KMS-11 (cell line): ENCODE results near the gene IL1RL1.

Experiments used
- H2AFZ ChIP-seq: fragments of 200-600 bp; sonication (generic); 2 replicates; pipeline ENCODE4 v1.6.1; 2016; ENCODE audit warnings: antibody characterized with exemption, mixed run types, low read depth
- H3K27ac ChIP-seq: fragments of 200-600 bp; sonication (generic); 2 replicates; pipeline ENCODE4 v1.6.1; 2016; ENCODE audit warnings: mild to moderate bottlenecking, mixed run types
- H3K27me3 ChIP-seq: fragments of 200-600 bp; sonication (generic); 2 replicates; pipeline ENCODE4 v1.6.1; 2017; ENCODE audit warnings: mild to moderate bottlenecking, low read depth, mixed run types, moderate library complexity; ENCODE audit not compliant: insufficient read depth
- H3K36me3 ChIP-seq: fragments of 200-600 bp; sonication (generic); 2 replicates; pipeline ENCODE4 v1.6.1; 2017; ENCODE audit warnings: mild to moderate bottlenecking, mixed run types; ENCODE audit not compliant: insufficient read depth
- H3K4me1 ChIP-seq: fragments of 200-600 bp; sonication (generic); 2 replicates; pipeline ENCODE4 v1.6.1; 2016; ENCODE audit warnings: mild to moderate bottlenecking, low read depth, mixed run types; ENCODE audit not compliant: poor library complexity, severe bottlenecking
- H3K4me2 ChIP-seq: fragments of 200-600 bp; sonication (generic); 2 replicates; pipeline ENCODE4 v1.7.0; 2016; ENCODE audit warnings: mild to moderate bottlenecking, mixed run types
- H3K4me3 ChIP-seq: fragments of 200-600 bp; sonication (generic); IDR thresholded peaks from 2 replicates; pipeline ENCODE4 v1.6.1; 2017; ENCODE audit warnings: low read depth, low read length, mixed read lengths; ENCODE audit not compliant: insufficient read depth
- H3K79me2 ChIP-seq: fragments of 200-600 bp; sonication (generic); 2 replicates; pipeline ENCODE4 v1.6.1; 2016; ENCODE audit warnings: low read depth, mixed run types; ENCODE audit not compliant: insufficient read depth
- H3K9ac ChIP-seq: fragments of 200-600 bp; sonication (generic); 2 replicates; pipeline ENCODE4 v1.6.1; 2016; ENCODE audit warnings: mild to moderate bottlenecking, mixed run types
- H4K20me1 ChIP-seq: fragments of 200-600 bp; sonication (generic); 2 replicates; pipeline ENCODE4 v1.6.1; 2016; ENCODE audit warnings: mild to moderate bottlenecking, mixed run types; ENCODE audit not compliant: insufficient read depth
- TF ChIP-seq, protein P1 (sequence below): fragments of 200-600 bp; sonication (generic); conservative IDR thresholded peaks from 2 replicates; pipeline ENCODE4 v1.6.1; 2017; ENCODE audit warnings: low read depth, mild to moderate bottlenecking, antibody characterized with exemption, low read length, moderate library complexity, mixed read lengths

The IL1RL1 gene

DNA sequence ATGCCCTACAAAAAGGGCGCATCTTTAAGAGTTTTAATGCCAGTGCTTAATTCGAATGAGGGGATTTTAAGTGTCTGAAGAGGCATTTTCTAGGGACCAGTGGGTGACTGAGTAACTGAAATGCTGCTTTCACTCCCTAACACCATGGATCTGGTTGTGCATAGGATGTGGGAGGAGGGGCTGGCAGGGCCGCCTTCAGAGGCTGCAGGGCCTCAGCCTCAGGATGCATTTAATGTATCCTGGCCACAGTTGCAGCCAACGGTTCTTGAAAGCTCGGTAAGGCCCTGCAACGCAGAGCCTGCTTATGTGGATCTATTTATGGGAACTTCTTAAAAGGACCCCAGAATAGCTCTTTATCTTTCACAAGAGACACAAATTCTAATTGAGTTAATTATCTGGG, 85.8 kb downstream of the IL1RL1 start:
- no peak overlapping the region for H3K27ac ChIP-seq
- no peaks in the 10 kb centered on the region for H3K4me1 ChIP-seq
- no peak overlapping the region for H3K4me2 ChIP-seq
- H3K9ac ChIP-seq: no peak overlapping the region
- H3K36me3 ChIP-seq: no peaks in the 10 kb centered on the region
- no peaks in the 10 kb centered on the region for H3K27me3 ChIP-seq
- TF ChIP-seq, protein P1, sequence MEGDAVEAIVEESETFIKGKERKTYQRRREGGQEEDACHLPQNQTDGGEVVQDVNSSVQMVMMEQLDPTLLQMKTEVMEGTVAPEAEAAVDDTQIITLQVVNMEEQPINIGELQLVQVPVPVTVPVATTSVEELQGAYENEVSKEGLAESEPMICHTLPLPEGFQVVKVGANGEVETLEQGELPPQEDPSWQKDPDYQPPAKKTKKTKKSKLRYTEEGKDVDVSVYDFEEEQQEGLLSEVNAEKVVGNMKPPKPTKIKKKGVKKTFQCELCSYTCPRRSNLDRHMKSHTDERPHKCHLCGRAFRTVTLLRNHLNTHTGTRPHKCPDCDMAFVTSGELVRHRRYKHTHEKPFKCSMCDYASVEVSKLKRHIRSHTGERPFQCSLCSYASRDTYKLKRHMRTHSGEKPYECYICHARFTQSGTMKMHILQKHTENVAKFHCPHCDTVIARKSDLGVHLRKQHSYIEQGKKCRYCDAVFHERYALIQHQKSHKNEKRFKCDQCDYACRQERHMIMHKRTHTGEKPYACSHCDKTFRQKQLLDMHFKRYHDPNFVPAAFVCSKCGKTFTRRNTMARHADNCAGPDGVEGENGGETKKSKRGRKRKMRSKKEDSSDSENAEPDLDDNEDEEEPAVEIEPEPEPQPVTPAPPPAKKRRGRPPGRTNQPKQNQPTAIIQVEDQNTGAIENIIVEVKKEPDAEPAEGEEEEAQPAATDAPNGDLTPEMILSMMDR: no peak
- H3K4me3 ChIP-seq: no peak overlapping the region
- H2AFZ ChIP-seq: no peak overlapping the region
- no peaks in the 10 kb centered on the region for H4K20me1 ChIP-seq
- no peaks in the 10 kb centered on the region for H3K79me2 ChIP-seq

DNA sequence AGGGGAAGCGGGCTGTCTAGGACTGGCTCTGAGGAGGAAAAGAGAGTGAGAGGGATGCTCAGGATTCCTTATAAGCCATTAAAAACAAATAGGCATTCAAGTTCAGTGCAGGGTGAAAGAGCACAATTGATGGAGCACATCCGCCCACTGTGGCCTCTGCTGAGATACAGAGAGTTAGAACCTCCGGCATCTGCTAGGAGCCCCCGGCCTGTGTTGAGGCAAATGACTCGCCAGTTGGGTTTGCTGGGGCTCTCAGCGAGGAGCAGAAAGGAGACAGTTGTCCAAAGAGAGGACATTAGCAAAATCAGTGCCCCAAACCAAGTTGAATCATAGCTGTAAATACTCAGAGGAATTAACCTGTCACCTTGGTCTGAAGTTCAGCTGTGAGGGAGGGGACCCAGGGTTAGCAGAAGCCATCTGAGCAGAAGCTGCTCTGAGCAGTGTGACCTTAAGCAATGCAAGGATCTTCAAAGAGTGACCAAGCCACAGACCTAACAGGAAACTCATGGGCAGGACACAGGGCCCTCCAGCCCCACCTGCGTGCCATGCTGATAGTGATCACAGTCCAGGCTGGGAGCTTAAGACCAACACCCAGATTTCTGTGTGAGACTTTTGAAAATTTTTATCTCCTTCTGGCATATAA, 88.3 kb downstream of the IL1RL1 start:
- H3K36me3 ChIP-seq: no peaks in the 10 kb centered on the region
- H4K20me1 ChIP-seq: no peaks in the 10 kb centered on the region
- H2AFZ ChIP-seq: no peak overlapping the region
- no peaks in the 10 kb centered on the region for H3K27me3 ChIP-seq
- H3K4me2 ChIP-seq: no peak overlapping the region
- no peak overlapping the region for H3K27ac ChIP-seq
- no peaks in the 10 kb centered on the region for H3K79me2 ChIP-seq
- H3K4me3 ChIP-seq: no peak overlapping the region
- H3K4me1 ChIP-seq: no peaks in the 10 kb centered on the region
- TF ChIP-seq, protein P1: no peak
- H3K9ac ChIP-seq: no peak overlapping the region

DNA sequence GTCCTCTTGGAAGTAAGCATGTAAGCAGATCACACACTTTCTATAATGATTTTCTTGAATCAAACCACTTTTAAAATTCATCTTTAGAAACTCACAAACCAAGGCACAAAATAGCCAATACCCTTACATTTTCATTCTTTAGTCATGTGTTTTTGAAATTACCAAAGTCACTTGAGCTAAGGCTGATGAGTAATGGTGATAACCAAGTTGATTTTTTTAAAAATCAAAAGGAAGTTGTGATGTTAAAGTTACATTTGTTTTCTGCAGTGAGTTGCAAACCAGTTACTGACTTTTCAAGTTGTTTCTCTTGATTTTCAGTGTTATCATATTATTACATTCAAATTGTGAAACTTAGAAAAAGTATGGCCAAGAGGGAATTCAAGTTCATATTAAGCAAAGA, 90.1 kb downstream of the IL1RL1 start:
- no peak overlapping the region for H2AFZ ChIP-seq

More for the DNA sequence above, 90.1 kb downstream of the IL1RL1 start:
- H3K9ac ChIP-seq: no peak overlapping the region
- no peaks in the 10 kb centered on the region for H4K20me1 ChIP-seq
- H3K4me1 ChIP-seq: no peaks in the 10 kb centered on the region
- no peak overlapping the region for H3K4me2 ChIP-seq
- TF ChIP-seq, protein P1: no peak
- H3K27me3 ChIP-seq: no peaks in the 10 kb centered on the region
- no peaks in the 10 kb centered on the region for H3K79me2 ChIP-seq
- no peak overlapping the region for H3K4me3 ChIP-seq
- no peaks in the 10 kb centered on the region for H3K36me3 ChIP-seq
- no peak overlapping the region for H3K27ac ChIP-seq
